K562 (cell line): Measurements from ENCODE around the gene ALOX12. TPM values are rescaled to one million over a fixed set of nuclear protein-coding genes. Genes with fewer than 3 reads are reported as not detected.

Source experiments
- CREB1 ChIP-seq, 2 experiments: sonication (generic) in 1 of 2; formaldehyde crosslinking in 1 of 2; IDR thresholded peaks; 2 replicates each; pipeline versions ENCODE4 v1.6.1 to v1.8.0; 2012 to 2022; ENCODE audit warnings: inconsistent platforms in 1 of 2, mild to moderate bottlenecking in 1 of 2, missing genetic modification reagents in 1 of 2, moderate library complexity in 1 of 2
- CTCF ChIP-seq, 3 experiments: IDR thresholded peaks in 2 of 3; conservative IDR thresholded peaks in 1 of 3; 2 replicates each; pipeline ENCODE4 v1.5.1; 2011 to 2012; ENCODE audit warnings: low read length in 3 of 3, mild to moderate bottlenecking in 3 of 3, control low read depth in 2 of 3, improper control_type of control experiment in 1 of 3, inconsistent platforms in 1 of 3, low read depth in 1 of 3, mixed read lengths in 1 of 3, moderate library complexity in 1 of 3; ENCODE audit not compliant: insufficient read depth in 2 of 3
- E2F3 ChIP-seq: fragments of 250-450 bp; sonication (Bioruptor Pico); IDR thresholded peaks from 2 replicates; pipeline ENCODE4 v1.4.0; 2020; ENCODE audit warnings: mild to moderate bottlenecking
- GTF2F1 ChIP-seq: IDR thresholded peaks from 2 replicates; pipeline ENCODE4 v1.6.1; 2011; ENCODE audit warnings: low read depth, low read length, improper control_type of control experiment
- HCFC1 ChIP-seq: IDR thresholded peaks from 2 replicates; pipeline ENCODE4 v1.6.1; 2012; ENCODE audit warnings: low read depth, low read length, improper control_type of control experiment
- HDAC8 ChIP-seq: fragments of 450-650 bp; IDR thresholded peaks from 2 replicates; pipeline ENCODE4 v1.6.1; 2016; ENCODE audit warnings: mild to moderate bottlenecking, missing genetic modification characterization, moderate library complexity, missing compliant biosample characterization
- LARP7 ChIP-seq: fragments of 450-650 bp; IDR thresholded peaks from 2 replicates; pipeline ENCODE4 v1.6.1; 2016
- PHB ChIP-seq: fragments of 250-450 bp; sonication (Bioruptor Pico); IDR thresholded peaks from 2 replicates; pipeline ENCODE4 v1.5.0; 2021
- RBM25 ChIP-seq: fragments of 200-400 bp; formaldehyde crosslinking; IDR thresholded peaks from 2 replicates; pipeline ENCODE4 v1.6.1; 2018; ENCODE audit warnings: low read length, low read depth, moderate library complexity; ENCODE audit not compliant: severe bottlenecking
- SMAD3 ChIP-seq: fragments of 450-650 bp; formaldehyde crosslinking; conservative IDR thresholded peaks from 2 replicates; pipeline ENCODE4 v1.4.0; 2020; ENCODE audit warnings: mild to moderate bottlenecking
- SPI1 ChIP-seq: IDR thresholded peaks from 2 replicates; pipeline ENCODE4 v1.6.1; 2011; ENCODE audit warnings: low read depth, low read length, control low read depth, borderline replicate concordance
- SRSF1 ChIP-seq: fragments of 200-400 bp; formaldehyde crosslinking; IDR thresholded peaks from 2 replicates; pipeline ENCODE4 v1.6.1; 2017; ENCODE audit warnings: mild to moderate bottlenecking, low read depth, low read length, moderate library complexity
- ZNF324 ChIP-seq: fragments of 250-450 bp; sonication (Bioruptor Pico); IDR thresholded peaks from 2 replicates; pipeline ENCODE4 v1.4.0; 2020; ENCODE audit warnings: mild to moderate bottlenecking
- ZNF407 ChIP-seq: fragments of 450-650 bp; IDR thresholded peaks from 2 replicates; pipeline ENCODE4 v1.6.1; 2016; ENCODE audit warnings: low read depth
- ZNF639 ChIP-seq, 2 experiments: fragments of 200-800 bp in 1 of 2; sonication (Bioruptor generic) in 1 of 2; sonication (generic) in 1 of 2; formaldehyde crosslinking in 1 of 2; IDR thresholded peaks in 1 of 2; conservative IDR thresholded peaks in 1 of 2; 2 replicates each; pipeline versions ENCODE4 v1.5.0 to v1.6.1; 2016 to 2020; ENCODE audit warnings: missing compliant biosample characterization in 1 of 2, missing genetic modification characterization in 1 of 2, missing genetic modification reagents in 1 of 2
- ZNF77 ChIP-seq: fragments of 250-450 bp; sonication (Bioruptor Pico); IDR thresholded peaks from 2 replicates; pipeline ENCODE4 v1.5.0; 2020
- ZNF778 ChIP-seq: fragments of 450-650 bp; formaldehyde crosslinking; IDR thresholded peaks from 2 replicates; pipeline ENCODE4 v1.4.0; 2020; ENCODE audit warnings: mild to moderate bottlenecking, moderate library complexity
- ZNF79 ChIP-seq: fragments of 250-450 bp; sonication (Bioruptor Pico); IDR thresholded peaks from 2 replicates; pipeline ENCODE4 v1.4.0; 2020; ENCODE audit warnings: low read depth, mild to moderate bottlenecking, moderate library complexity
- polyA plus RNA-seq, 8 experiments: library from polyadenylated mRNA; depleted of rRNA in 4 of 8; stranded (reverse) in 5 of 8; unstranded in 3 of 8; fragments of >200 nt; fragmentation: Nextera tagmentation in 2 of 8; fragmentation: Illumina TruSeq in 1 of 8; extraction: Ambion mirVana in 2 of 8; extraction: Trizol in 1 of 8; gene quantifications; 2 replicates each; pipeline versions ENCODE4 v1.2.1 to v1.2.3, GENCODE V29; 2011 to 2014; ENCODE audit warnings: inconsistent platforms in 1 of 8, missing spikeins in 1 of 8
- total RNA-seq, 7 experiments: library from RNA; depleted of rRNA in 6 of 7; stranded (reverse); fragments of >200 nt in 6 of 7; fragmentation: Illumina TruSeq in 2 of 7; extraction: Trizol in 2 of 7; gene quantifications; 2 replicates each; pipeline versions ENCODE4 v1.2.1 to v1.2.3, GENCODE V29; 2011 to 2021; ENCODE audit warnings: low replicate concordance in 1 of 7

The ALOX12 gene
- total and polyA plus RNA-seq, 9 of the 15 experiments (the other 6 are each of a cell fraction or from before 2014, with no cell fraction given) = 0.09 to 1.1 (median 0.47) TPM; not detected in 1

GRCh38 chr17:6947745-6948144 lies 48.1 kb upstream of the ALOX12 start (continued):
- TF ChIP-seq ZNF407 (no peak), CREB1 (IDR thresholded peaks at IDR 0.05) (no peak), CREB1 (CRISPR knock-in tag; IDR thresholded peaks at IDR 0.05) (no peak), E2F3 (CRISPR knock-in tag) (peak; percentile 81; the same call in 1 of the 2 replicates), GTF2F1 (no peak), ZNF79 (CRISPR knock-in tag) (peak; percentile 94), ZNF77 (CRISPR knock-in tag) (no peak), ZNF778 (CRISPR knock-in tag) (no peak), CTCF (IDR thresholded peaks at IDR 0.05 in 2 of 3, conservative IDR thresholded peaks at IDR 0.05 in 1 of 3; ENCODE audit: insufficient read depth in 2 of 3, low read depth in 1 of 3, low read length in 3 of 3) (no peak), SMAD3 (CRISPR knock-in tag) (peak; percentile 97), RBM25 (no peak), HDAC8 (peak; percentile 91), ZNF324 (CRISPR knock-in tag) (0 out of 2 replicates have a peak, but pooled peaks have one; percentile 58), SRSF1 (no peak), LARP7 (no peak), HCFC1 (no peak), PHB (CRISPR knock-in tag) (no peak), SPI1 (no peak), ZNF639 (CRISPR knock-in tag; conservative IDR thresholded peaks at IDR 0.05 in 1 of 2, IDR thresholded peaks at IDR 0.05 in 1 of 2) (peak in 1 of 2 experiments; percentile 87; a peak in 2 of 4 replicates)
